CD14-positive monocyte (primary cell): ENCODE measurements around the gene MRPS23. TPM values are rescaled to one million over a fixed set of nuclear protein-coding genes. Genes with fewer than 3 reads are reported as not detected.

ENCODE experiments used
- DNase-seq, 3 donors: peaks; one replicate each; pipeline ENCODE4 v3.0.0-alpha.2; 2011 to 2022
- H2AFZ ChIP-seq: 2 replicates; pipeline ENCODE4 v1.6.0; 2012; ENCODE audit warnings: mild to moderate bottlenecking, low read depth, low read length, inconsistent platforms; ENCODE audit not compliant: insufficient read depth, poor library complexity, severe bottlenecking
- H3K27ac ChIP-seq, 2 donors: 1 replicate in 1 of 2; 2 replicates in 1 of 2; pipeline ENCODE4 v1.5.1; 2012 to 2013; ENCODE audit warnings: low read length in 2 of 2, control low read depth in 1 of 2, inconsistent platforms in 1 of 2, low read depth in 1 of 2, mild to moderate bottlenecking in 1 of 2
- H3K27me3 ChIP-seq, 2 donors: one replicate each; pipeline versions ENCODE4 v1.6.0 to v1.6.1; 2011 to 2013; ENCODE audit warnings: low read length in 2 of 2; ENCODE audit not compliant: control insufficient read depth in 2 of 2, insufficient read depth in 2 of 2
- H3K36me3 ChIP-seq, 2 donors: replicated peaks in 1 of 2; 1 replicate in 1 of 2; 2 replicates in 1 of 2; pipeline versions ENCODE4 v1.5.1 to v1.6.1; 2012 to 2013; ENCODE audit warnings: low read length in 2 of 2, control low read depth in 1 of 2, inconsistent platforms in 1 of 2, mild to moderate bottlenecking in 1 of 2; ENCODE audit not compliant: insufficient read depth in 2 of 2, control insufficient read depth in 1 of 2
- H3K4me1 ChIP-seq, 2 donors: 1 replicate in 1 of 2; 2 replicates in 1 of 2; pipeline versions ENCODE4 v1.5.1 to v1.6.1; 2012 to 2013; ENCODE audit warnings: low read length in 2 of 2, control low read depth in 1 of 2, inconsistent platforms in 1 of 2, mild to moderate bottlenecking in 1 of 2, moderate library complexity in 1 of 2; ENCODE audit not compliant: insufficient read depth in 2 of 2, control insufficient read depth in 1 of 2
- H3K4me2 ChIP-seq: replicated peaks from 2 replicates; pipeline ENCODE3; 2012; ENCODE audit warnings: low read length, moderate library complexity, mild to moderate bottlenecking; ENCODE audit not compliant: poor library complexity, severe bottlenecking; ENCODE audit errors: extremely low read depth
- H3K4me3 ChIP-seq, 3 experiments: fragments of 200-600 bp in 1 of 3; sonication (generic) in 1 of 3; replicated peaks in 1 of 3; 1 replicate in 2 of 3; 2 replicates in 1 of 3; pipeline ENCODE4 v1.5.1; 2011 to 2013; ENCODE audit warnings: low read length in 3 of 3, mild to moderate bottlenecking in 3 of 3, control low read depth in 2 of 3, low read depth in 2 of 3, inconsistent platforms in 1 of 3, moderate library complexity in 1 of 3
- H3K79me2 ChIP-seq: 2 replicates; pipeline ENCODE4 v1.6.0; 2012; ENCODE audit warnings: mild to moderate bottlenecking, control low read depth, inconsistent platforms, low read length, moderate library complexity; ENCODE audit not compliant: insufficient read depth
- H3K9ac ChIP-seq: 2 replicates; pipeline ENCODE4 v1.6.0; 2017; ENCODE audit warnings: low read length, mild to moderate bottlenecking; ENCODE audit not compliant: insufficient read depth, poor library complexity, severe bottlenecking
- H3K9me3 ChIP-seq, 2 donors: replicated peaks in 1 of 2; 1 replicate in 1 of 2; 2 replicates in 1 of 2; pipeline versions ENCODE4 v1.5.1 to v1.6.1; 2012 to 2013; ENCODE audit warnings: low read length in 2 of 2, control low read depth in 1 of 2; ENCODE audit not compliant: control insufficient read depth in 1 of 2, insufficient read depth in 1 of 2
- H4K20me1 ChIP-seq: 2 replicates; pipeline ENCODE4 v1.6.0; 2012; ENCODE audit warnings: mild to moderate bottlenecking, low read length, control low read depth, moderate library complexity; ENCODE audit not compliant: insufficient read depth
- H3K27ac Mint-ChIP-seq, 7 donors: one replicate each; pipeline ENCODE4 v1.8.0; 2020; ENCODE audit warnings: mild to moderate bottlenecking in 7 of 7, mixed read lengths in 7 of 7, moderate library complexity in 6 of 7, inconsistent platforms in 2 of 7
- H3K27me3 Mint-ChIP-seq, 3 donors: one replicate each; pipeline ENCODE4 v1.8.0; 2021 to 2022; ENCODE audit warnings: low read depth in 3 of 3, mild to moderate bottlenecking in 3 of 3, mixed read lengths in 3 of 3, moderate library complexity in 3 of 3, inconsistent platforms in 1 of 3
- H3K36me3 Mint-ChIP-seq, 2 donors: one replicate each; pipeline ENCODE4 v1.8.0; 2020; ENCODE audit warnings: mixed read lengths in 2 of 2, inconsistent platforms in 1 of 2, mild to moderate bottlenecking in 1 of 2
- H3K4me1 Mint-ChIP-seq: one replicate; pipeline ENCODE4 v1.8.0; 2020; ENCODE audit warnings: mild to moderate bottlenecking, mixed read lengths
- H3K4me3 Mint-ChIP-seq, 2 donors: one replicate each; pipeline ENCODE4 v1.8.0; 2020; ENCODE audit warnings: mild to moderate bottlenecking in 2 of 2, mixed read lengths in 2 of 2, moderate library complexity in 1 of 2
- H3K9me3 Mint-ChIP-seq, 7 donors: one replicate each; pipeline ENCODE4 v1.8.0; 2020 to 2022; ENCODE audit warnings: mixed read lengths in 7 of 7, mild to moderate bottlenecking in 6 of 7, moderate library complexity in 6 of 7, inconsistent platforms in 2 of 7
- CTCF ChIP-seq: fragments of 200-600 bp; IDR thresholded peaks from one replicate; pipeline ENCODE4 v1.8.0; 2022; ENCODE audit warnings: antibody characterized with exemption, mild to moderate bottlenecking
- WGBS: methylation state at CpG from one replicate; pipeline ENCODE4 v1.1.5; 2013; ENCODE audit warnings: missing lambda C conversion rate; ENCODE audit not compliant: insufficient coverage; 5-methylcytosine and 5-hydroxymethylcytosine counted together
- intact Hi-C, 2 donors: fragments of 100-400 bp; cut with micrococcal nuclease; formaldehyde crosslinking; loops; one replicate each; pipeline versions ENCODE4 v1.15.0 to v1.15.1; 2023
- polyA plus RNA-seq, 3 donors: library from polyadenylated mRNA; depleted of rRNA in 1 of 3; unstranded in 2 of 3; stranded (reverse) in 1 of 3; fragments of 300-500 nt in 2 of 3; fragments of >200 nt in 1 of 3; fragmentation: Illumina TruSeq in 2 of 3; gene quantifications; 1 replicate in 2 of 3; 2 replicates in 1 of 3; pipeline ENCODE4 v1.2.3, GENCODE V29; 2012 to 2021

The MRPS23 gene
- polyA plus RNA-seq, 3 donors: 14.5 to 40.6 (median 32.7) TPM

- no peak overlapping the region for H3K9ac ChIP-seq
- no peaks in the 10 kb centered on the region for H3K9me3 ChIP-seq
- TF ChIP-seq CTCF: no peak
- H3K4me3 ChIP-seq: no peak overlapping the region
- H3K4me2 ChIP-seq: no peak overlapping the region
- peaks cover 42 to 47% of the 10 kb centered on the region in 2 donors for H3K4me1 ChIP-seq
- no peak overlapping the region for H2AFZ ChIP-seq
- H3K9me3 Mint-ChIP-seq: peaks cover 0 to 2% (median 0%) of the 10 kb centered on the region in 7 donors
- H3K27me3 Mint-ChIP-seq: peaks cover 1 to 2% (median 2%) of the 10 kb centered on the region in 3 donors
- peaks cover 16 to 18% of the 10 kb centered on the region in 2 donors for H3K36me3 Mint-ChIP-seq
- intact Hi-C loops: no loop called here
- H3K27me3 ChIP-seq: no peaks in the 10 kb centered on the region
- H3K4me3 Mint-ChIP-seq: no peak overlapping the region
- H3K27ac ChIP-seq: no peak overlapping the region
- peaks cover 12% of the 10 kb centered on the region for H4K20me1 ChIP-seq
- no peak for DNase-seq
- 97% methylated on average over 6 of the region's 12 CpGs for WGBS
- H3K79me2 ChIP-seq: peaks cover 3% of the 10 kb centered on the region
- no peak overlapping the region for H3K27ac Mint-ChIP-seq
- peaks cover 42% of the 10 kb centered on the region for H3K4me1 Mint-ChIP-seq
- peaks cover 0 to 8% of the 10 kb centered on the region in 2 donors for H3K36me3 ChIP-seq
Observed at GRCh38 chr17:57888311-57889216, 38.7 kb upstream of the MRPS23 start.

GRCh38 chr17:57887161-57887560 is 37.3 kb upstream of the MRPS23 start:
- H3K4me1 ChIP-seq: peaks cover 29 to 33% of the 10 kb centered on the region in 2 donors
- Mint-ChIP-seq H3K36me3 (peaks cover 26 to 29% of the 10 kb centered on the region in 2 donors), H3K4me1 (peaks cover 29% of the 10 kb centered on the region), H3K27ac (peak overlapping the region in 1 of 7 donors; percentile 30), H3K27me3 (peaks cover 0 to 4% (median 1%) of the 10 kb centered on the region in 3 donors), H3K9me3 (peaks cover 0 to 2% (median 0%) of the 10 kb centered on the region in 7 donors), H3K4me3 (no peak overlapping the region)
- no peaks in the 10 kb centered on the region for H3K79me2 ChIP-seq
- H3K27me3 ChIP-seq: no peaks in the 10 kb centered on the region
- no peak overlapping the region for H3K4me3 ChIP-seq
- intact Hi-C loops: no loop called here
- no peaks in the 10 kb centered on the region for H3K9me3 ChIP-seq
- no peak overlapping the region for H3K27ac ChIP-seq
- 100% methylated on average over 2 of the region's 4 CpGs for WGBS
- no peak for TF ChIP-seq CTCF
- H3K36me3 ChIP-seq: peaks cover 0 to 14% of the 10 kb centered on the region in 2 donors
- H3K9ac ChIP-seq: no peak overlapping the region
- DNase-seq: no peak
- peaks cover 12% of the 10 kb centered on the region for H4K20me1 ChIP-seq
- H3K4me2 ChIP-seq: no peak overlapping the region
- H2AFZ ChIP-seq: no peak overlapping the region
